GM18909 (cell line): Measurements from ENCODE around the gene CYFIP1.
"Not testable (repeated sequence)": the region's sequence is repeated elsewhere in the genome, so short reads cannot be mapped to it uniquely, and the experiment has no call there.

ENCODE experiments used
- ATAC-seq: cut with Tn5 transposase; IDR thresholded peaks from one replicate; pipeline ENCODE4 v1.9.1; 2021; ENCODE audit warnings: mild to moderate bottlenecking; ENCODE audit not compliant: unreplicated experiment, poor library complexity

CYFIP1 gene

DNA sequence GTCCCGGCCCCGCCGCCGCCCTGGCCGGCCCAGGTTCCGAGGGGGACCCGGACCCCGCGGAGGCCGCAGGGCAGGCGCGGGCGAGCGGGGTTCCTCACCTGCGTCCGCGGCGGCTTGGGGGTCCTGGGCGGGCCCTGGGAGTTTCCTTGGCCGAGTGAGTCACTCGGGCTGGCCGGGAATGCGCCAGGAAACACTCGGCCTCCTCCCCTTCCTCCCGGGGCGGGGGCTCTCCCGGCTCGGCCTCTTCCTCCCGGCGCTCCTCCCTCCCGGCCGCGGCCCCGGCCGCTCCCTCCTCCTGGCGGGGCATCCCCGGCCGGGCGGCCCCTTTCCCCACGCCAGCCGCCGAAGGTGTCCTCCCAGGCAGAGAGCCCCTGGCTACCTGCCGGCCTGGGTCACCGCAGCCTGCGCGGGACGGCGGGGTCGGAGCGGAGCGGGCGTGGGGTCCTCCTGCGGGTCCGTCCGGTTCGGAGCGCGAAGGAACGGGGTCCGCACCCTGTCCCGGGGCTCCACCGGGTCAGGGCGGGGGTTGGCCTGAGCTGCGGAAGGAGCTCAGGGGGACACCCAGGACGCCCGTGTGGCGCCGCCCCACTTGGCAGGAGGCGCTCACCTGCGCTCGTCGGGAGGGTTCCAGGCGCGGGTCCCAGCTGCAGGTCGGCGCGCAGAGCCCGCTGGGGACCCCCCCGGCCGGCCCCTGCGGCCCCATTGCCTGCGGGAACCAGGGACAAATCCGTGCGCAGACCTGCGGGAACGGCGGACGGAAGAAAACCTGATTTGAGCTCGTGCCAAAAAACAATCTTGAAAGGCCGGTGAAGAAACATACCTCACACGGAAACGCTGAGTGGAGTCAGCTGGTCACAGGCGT is at the start of gene CYFIP1:
Gene CYFIP1, minus strand, starts transcription at position 180 of the 862 bp plus-strand sequence. CDS start 33,083 bp downstream, outside the sequence.
- ATAC-seq, result peak; percentile 59

DNA sequence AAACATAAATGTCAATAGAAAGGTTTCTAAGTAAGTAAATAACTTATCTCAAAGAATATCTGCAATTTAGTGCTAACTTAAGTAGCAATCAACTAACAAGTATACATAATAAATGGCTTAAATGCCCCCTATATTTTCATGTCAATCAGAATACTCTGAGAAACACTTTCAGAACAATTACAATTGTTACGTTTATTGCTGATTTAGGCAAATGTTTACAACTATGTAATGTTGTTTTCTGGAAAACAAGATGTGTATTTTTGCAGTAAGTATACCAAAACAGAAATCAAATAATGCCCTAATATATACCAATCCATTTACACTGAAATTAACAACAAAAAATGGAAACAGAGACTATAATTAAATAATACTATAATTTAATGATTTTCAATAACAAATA is 46.0 kb upstream of the CYFIP1 start:
- no peak for ATAC-seq

DNA sequence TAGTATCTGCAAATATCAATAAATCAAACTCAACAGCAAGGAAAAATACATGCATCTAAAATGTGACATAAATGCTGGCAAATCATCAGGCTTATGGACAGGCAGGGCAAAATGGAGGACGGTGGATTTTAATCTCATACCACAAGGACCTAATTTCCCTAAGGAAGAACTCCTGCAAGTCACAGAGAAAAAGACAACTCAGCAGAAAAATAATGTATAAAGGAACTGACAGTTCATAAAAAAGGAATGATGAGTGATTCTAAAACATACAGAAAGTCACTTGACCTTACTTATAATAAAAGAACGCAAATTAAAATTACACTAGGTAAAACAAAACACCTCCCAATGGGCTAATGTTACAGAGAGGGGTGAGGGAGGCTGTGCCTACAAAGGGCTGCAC is 42.0 kb upstream of the CYFIP1 start:
- no peak for ATAC-seq

DNA sequence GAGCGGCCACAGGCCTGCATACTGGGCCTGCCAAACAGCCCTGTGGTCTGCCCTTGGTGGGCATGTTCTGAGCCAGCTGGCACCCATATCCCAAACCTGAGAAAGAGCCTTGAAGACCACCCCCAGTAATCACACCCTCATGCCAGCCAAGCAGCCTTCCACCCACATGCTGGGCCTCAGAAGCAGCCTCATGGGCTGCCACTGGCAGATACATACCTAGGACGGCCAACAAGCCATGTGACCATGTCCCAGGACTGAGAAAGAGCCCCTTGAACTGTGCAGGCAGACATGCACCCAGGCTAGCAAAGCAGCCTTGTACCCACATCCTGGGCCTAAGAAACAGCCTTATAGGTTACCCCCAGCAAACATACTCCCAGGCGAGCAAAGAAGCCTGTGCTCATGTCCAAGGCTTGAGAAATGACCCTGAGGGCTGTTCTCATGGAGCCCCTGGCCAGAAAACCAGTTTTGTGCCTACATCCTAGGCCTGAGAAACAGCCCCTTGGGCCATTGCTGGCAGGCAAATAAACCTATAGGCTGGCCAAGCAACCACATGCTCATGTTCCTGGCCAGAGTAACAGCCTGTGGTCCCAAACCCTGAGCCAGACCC is 34.3 kb upstream of the CYFIP1 start:
- no peak for ATAC-seq

DNA sequence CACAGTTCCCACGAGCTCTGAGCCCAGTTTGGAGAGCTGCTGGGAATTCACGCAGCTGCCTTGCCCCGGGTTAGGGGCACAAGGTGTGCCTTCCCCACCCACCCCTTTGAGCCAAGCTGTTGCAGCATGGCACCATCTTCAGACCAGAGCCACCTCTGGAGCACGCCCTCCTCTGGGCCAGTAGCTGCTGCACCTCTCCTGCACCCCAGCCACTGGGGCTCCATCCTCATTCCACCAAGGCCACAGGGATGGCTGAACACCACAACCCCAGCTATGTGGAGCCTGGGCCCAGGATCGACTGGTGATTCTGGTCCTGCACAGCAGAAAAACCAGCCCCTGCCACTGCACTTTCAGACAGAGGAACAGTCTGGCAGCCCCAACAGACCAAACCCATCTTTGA is 33.5 kb upstream of the CYFIP1 start:
- no peak for ATAC-seq

DNA sequence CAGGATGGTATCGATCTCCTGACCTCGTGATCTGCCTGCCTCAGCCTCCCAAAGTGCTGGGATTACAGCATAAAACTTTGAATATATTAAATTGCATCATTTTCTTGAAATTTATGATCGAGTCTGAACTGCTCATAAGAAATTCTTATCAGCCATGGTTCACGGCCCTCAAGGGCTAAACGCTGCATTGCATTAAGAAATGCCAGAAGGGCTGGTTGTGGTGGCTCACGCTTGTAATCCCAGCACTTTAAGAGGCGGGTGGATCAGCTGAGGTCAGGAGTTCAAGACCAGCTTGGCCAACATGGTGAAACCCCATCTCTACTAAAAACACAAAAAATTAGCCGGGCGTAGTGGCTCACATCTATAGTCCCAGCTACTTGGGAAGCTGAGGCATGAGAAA is 32.4 kb upstream of the CYFIP1 start:
- ATAC-seq, result not testable (repeated sequence)

DNA sequence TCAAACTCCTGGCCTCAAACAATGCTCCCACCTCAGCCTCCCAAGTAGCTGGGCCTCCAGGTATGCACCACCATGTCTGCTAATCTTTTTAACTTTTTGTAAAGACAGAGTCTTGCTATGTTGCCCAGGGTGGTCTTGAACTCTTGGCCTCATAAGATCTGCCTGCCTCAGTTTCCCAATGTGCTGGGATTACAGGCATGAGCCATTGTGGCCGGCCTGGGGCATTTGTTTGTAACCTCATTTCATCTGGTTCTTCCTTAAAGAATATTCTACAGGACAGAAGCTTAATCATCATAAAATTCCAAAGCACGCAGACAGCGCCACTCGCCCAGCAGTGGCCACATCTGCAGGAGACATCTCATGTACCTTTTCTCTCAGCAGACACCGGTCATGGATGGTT is 23.6 kb upstream of the CYFIP1 start:
- no peak for ATAC-seq

DNA sequence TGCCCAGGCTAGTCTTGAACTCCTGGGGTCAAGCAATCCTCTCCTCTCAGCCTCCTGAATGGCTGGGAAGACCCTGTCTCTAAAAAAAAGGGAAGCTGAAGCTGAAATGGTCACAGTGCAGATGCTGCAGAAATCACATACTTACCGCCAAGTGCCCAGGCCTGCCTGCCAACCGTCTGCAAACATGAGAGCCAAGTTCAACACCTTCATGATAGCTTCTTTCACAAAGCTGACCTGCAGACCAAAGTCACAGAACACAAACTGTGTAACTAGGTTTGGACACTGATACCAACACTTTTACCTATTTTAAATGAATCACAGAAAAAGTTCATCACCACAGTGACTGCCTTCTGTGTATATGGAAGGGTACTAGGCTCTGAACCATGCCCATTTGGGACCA is 22.8 kb upstream of the CYFIP1 start:
- no peak for ATAC-seq

DNA sequence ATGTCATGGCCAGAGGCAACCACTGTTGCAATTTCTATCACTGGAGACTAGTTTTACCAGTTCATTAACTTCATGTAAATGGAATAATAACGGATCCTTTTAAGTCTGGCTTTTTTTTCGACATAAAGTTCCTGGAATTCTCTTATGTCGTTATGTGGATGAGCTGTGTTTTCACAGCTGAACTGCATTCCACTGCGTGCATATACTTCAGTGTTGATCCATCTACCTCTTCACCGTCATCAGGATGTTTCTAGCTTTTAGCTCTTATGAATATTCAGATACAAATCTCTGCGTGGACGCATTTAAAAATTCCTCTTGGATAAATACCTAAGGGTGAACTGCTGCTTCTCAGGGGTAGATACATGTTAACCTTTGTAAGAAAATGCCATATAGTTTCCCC is 15.6 kb upstream of the CYFIP1 start:
- ATAC-seq, result no peak

DNA sequence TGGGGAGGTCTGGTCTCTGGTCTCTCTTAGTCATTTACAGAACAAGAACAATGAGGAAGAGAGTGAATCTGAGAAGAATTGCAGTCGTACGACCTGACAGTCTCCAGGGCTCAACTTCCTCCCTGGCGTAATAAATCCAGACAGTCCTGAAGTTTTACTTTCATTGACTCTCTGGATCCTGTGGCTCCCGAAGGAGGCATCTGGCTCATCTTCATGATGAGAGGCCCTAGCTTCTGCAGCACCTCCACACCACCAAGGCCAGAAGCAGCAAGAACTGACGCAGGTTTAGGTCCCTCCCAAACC is 11.8 kb upstream of the CYFIP1 start:
- no peak for ATAC-seq

DNA sequence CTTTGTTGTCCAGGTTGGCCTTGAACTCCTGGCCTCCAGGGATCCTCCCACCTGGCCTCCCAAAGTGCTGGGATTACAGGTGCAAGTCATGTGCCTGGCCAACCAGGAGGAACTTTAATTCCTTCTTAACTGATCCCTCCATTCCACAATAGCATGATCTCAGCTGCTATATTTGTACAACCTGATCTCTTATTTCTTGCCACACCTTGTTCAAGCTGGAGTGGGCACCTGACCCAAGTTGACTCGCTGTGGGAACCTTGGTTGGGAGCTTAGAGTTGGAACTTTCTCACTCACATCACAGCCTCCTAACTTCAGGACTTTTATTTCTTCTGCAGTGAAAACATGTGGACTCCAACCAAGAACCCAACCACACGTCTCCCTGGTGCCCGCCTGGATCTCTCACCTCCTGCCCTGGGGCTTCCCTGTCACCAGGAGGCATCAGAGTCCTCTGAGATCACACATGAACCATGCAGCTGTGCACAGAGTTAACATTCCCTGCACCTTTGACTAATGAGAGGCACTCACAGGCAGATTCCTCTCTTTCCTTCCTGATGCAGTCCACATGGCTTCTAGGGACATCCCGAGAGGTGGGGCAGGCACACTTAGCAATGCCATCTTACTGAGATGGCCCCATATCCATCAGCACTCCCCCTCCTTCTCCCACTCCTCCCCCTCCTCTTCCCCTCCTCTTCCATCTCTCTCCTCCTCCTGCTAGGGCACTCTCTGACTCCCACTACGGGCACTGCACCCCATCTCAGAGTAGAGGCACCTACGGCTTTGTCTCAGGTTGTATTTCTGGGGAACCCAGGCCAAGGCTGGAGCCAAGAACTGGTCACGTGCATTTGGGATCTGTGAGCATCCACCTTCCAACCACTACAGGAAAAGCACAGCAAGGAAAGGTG is 9.7 kb upstream of the CYFIP1 start:
- no peak for ATAC-seq

DNA sequence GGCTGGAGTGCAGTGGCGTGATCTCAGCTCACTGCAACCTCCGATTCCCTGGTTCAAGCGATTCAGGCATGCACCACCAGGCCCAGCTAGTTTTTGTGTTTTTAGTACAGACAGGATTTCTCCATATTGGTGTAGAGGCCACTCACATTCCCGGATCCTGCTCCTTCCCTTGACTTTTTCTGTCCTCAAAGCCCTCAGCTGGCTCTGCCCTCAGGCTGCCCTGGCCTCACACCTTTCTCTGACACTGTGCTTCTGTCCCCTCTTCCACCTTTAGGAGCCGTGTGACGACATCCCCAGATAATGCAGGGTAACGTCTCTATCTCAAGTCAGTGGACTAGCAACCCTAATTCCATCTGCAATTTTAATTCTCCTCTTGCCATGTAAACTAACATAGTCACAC is 8.6 kb upstream of the CYFIP1 start:
- no peak for ATAC-seq

DNA sequence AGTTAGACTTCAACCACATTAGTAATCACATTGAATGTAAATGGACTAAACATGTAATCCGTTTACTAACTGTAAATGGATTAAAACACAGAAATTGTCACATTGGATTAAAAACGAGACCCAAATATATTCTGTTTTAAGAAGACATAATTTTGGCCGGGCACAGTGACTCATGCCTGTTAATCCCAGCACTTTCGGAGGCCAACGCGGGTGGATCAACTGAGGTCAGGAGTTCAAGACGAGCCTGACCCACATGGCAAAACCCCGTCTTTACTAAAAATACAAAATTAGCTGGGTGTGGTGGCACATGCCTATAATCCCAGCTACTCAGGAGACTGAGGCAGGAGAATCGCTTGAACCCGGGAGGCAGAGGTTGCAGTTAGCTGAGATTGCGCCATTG is 1.8 kb upstream of the CYFIP1 start:
- not testable (repeated sequence) for ATAC-seq

DNA sequence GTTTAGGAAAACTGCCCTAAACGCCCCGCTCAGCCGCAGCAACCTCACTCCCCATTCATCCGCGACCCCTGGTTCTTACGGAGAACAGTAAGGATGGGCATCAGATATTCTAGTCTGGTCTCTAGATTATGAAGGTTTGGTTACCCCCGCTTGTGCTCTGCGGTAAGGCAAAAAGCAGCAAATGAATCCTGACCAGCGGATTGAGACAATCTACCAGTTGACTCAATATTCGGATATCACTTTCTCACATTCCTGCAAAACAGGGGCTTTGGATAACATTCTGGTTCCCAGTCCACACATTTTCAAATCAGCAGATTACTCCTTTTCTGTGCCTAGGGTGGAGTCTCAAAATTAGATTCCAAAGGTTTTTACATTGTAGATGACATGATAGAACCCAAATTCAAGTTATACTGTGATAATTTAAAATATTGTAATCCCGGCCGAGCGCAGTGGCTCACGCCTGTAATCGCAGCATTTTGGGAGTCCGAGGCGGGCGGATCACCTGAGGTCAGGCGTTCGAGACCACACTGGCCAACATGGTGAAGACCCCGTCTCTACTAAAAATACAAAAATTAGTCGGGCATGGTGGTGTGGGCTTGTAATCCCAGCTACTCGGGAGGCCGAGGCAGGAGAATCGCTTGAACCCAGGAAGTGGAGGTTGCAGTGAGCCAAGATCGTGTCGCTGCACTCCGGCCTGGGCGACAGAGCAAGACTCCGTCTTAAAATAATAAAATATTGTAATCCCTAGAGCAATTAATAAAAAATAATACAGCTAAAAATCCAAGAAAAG is 1.1 kb upstream of the CYFIP1 start:
- ATAC-seq, result no peak

DNA sequence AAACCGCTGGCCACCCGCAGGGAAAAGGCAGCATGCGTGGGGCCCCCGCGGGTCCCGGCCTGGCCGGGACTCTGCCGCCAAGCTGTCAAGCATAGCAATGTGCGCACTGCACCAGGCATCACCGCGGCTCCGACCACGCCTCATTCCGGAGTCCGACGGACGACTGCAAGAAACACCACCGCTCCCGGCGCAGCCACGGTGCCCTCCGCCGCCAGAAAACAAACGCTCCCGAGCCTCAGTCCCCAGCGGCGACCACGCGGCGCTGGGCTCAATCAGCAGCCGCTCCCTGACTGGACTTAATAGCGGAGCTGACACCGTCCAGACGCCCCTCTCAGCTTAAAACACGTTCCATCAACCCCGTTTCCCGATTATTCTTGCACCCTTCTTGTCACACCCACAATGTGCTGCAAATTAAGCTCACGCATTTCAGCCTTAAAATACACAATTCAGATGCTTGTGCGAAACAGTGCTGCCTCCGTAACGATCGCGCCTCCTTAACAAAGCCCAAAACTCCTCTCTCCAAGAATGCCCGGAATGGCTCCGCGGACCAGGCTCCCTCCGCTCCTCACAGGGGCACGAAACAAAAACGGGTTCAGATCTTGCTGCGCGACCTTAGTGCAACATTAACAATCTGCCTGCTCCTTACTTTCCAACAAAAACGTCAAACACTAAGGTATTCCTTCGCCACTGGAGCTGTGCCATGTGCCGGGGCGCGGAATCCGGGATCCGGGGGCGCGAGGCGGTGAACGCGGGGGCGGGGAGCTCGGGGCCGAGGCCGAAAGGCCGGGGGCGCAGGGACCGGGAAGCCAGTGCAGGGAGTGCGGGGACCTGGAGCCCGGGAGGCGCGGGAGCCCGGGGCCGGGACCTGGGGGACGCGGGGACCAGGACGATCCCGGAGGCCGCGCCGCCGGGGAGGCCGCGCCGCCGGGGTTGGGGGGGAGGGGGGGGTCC is 655 bp downstream of the CYFIP1 start:
- peak; percentile 58 for ATAC-seq

DNA sequence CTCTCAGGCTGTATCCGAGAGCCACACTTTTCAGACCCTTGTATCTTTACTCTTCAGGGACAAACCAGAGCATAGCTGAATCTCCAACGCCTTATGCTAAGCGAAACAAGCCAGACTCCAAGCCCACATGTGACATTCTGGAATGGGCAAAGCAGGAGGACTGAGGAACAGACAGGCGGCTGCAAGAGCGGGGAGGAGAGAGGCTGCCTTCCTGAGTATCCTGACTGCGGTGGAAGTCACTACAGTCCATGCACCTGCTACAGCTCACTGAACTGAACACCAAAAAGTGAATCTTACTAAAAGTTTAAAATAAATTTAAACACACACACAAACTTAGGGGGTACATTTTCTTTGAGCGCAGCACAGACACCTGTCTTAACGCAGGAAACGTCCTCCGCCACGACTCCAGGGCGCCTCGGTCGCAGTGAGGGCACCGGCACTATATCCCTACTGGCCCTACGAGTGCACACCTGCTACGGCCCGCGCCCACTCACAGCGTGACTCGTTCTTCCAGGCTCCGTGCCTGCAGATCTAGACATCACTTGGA is 1.4 kb downstream of the CYFIP1 start:
- peak; percentile 52 for ATAC-seq

DNA sequence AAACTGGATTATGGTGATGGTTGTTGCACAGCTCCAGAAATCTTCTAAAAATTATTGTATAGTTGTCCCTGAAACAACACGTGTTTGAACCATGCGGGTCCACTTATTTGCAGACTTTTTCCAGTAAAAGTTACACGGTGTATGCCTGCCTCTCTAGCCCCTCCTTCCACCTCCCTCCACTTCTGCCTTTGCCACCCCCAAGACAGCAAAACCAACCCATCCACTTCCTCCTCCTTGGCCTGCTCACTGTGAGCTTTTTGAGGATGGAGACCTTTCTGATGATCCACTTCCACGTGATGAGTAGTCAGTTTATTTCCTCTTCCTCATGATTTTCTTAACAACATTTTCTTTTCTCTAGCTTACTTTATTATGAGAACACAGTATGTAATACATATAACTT is 5.4 kb downstream of the CYFIP1 start:
- ATAC-seq, result no peak

DNA sequence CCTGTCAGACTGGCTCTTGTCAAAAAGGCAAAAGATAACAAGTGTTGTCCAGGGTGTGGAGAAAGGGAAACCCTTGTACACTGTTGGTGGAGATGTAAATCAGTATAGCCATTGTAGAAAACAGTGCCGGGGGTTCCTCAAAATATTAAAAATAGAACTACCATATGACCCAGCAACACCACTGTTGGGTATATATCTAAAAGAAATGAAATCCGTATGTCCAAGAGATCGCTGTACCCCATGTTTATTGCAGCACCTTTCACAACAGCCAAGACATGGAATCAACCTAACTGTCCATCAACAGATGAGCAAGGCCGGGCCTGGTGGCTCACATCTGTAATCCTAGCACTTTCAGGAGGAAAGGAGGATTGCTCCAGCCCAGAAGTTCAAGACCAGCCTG is 6.2 kb downstream of the CYFIP1 start:
- no peak for ATAC-seq

DNA sequence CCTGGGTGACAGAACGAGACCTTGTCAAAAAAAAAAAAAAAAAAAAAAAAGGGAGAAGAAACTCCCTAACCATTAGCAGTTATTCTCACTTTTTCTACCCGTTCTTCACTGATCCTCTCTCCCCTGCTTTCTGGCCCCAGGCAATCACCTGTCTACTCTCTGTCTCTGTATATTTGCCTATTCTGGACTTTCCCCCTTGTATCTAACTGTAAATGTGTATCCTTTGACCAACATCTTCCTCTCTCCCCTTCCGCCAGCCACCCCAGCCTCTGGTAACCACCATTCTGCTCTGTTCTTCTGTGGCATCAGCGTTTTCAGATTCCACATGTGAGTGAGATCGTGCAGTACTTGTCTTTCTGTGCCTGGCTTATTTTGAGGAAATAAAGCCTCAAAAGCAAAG is 6.9 kb downstream of the CYFIP1 start:
- ATAC-seq, result peak; percentile 62
